ENCODE data around the gene MATK.
A peak's percentile ranks its signal among the peaks of the same experiment; 100 is the strongest.
"Not testable (repeated sequence)": the region's sequence is repeated elsewhere in the genome, so short reads cannot be mapped to it uniquely, and the experiment has no call there.

The MATK gene

DNA sequence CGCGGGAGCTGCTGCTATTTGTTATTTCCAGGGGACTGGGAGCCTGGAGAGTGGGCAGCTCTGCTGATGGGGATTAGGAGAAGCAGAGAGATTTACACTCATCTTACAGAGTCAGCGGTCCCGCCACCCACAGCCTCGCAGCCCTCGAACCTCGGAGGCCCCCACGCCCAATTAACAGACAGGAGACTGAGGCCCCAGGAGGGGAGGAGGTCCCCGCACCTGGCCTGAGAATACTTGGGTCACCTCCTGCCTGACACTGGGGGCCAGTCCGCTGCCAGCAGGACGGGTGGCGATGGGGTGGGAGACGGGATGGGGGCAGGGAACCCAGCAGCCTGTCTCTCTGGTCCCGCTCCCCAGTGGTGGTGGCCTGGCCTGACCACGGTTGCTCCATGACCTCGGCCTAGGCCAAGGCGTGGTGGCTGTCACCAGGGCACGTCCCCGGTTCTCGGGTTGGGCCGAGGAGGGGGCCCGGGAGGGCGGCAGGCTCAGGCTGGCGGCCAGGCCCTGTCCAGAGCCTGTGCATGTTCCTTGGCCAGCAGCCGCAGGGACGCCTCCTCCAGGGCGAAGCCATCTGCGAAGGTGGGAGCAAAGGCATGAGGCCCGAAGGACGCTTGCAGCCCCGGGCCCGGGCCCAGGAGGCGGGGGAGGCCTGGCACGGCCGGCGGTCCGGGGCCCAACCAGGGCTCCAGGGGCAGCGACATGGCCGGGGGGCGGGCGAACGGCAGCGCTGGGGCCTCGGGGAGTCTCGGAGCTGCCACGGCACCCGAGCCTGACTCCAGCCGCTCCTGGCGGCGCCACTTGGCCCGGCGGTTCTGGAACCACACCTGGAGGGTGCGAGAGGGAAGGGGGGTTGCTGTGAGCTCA, 15.8 kb downstream of the MATK start:
- no peak for DNase-seq (ENCODE audit: low spot score)

GRCh38 chr19:3769494-3769893, 16.7 kb downstream of the MATK start:
- no peak for DNase-seq (ENCODE audit: low spot score)

GRCh38 chr19:3768748-3769099, 17.5 kb downstream of the MATK start:
- no peak for DNase-seq (ENCODE audit: low spot score)

DNA sequence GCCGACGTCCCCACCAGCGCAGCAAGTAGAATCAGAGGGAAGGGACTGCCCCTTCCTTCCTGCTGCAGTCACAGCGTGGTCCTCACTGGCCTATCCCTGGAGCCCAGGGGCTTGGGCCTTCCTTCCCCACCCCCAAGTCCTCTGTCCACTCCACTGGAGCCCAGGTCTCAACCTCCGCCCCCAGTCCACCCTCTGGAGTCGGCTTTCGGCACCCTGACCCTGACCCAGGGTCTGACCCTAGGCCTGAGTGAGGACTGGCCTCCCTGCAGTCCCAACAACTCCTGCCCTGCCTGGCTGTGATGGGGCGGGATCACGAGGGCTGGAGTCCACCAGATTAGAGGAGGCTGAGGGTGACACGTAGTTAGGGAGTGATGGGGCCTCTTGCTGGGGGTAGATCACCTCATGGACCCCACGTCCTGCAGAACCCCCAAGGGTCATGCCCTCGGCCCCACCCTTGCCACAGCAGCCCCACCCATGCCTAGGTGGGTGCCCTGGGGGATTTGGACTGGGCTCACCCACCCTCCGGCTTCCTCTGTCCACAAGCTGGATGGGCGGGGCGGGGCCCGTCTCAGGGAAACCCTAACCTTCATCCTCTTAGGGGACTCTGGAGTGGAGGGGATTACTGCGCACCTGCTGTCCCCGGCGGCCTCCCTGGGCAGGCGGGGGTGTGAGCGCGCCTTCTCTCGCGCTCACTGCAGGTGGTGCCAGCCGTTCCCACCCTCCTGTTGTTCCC, 18.0 kb downstream of the MATK start:
- no peak for DNase-seq (ENCODE audit: low spot score)

GRCh38 chr19:3767050-3767449, 19.1 kb downstream of the MATK start:
- no peak for DNase-seq (ENCODE audit: low spot score)

DNA sequence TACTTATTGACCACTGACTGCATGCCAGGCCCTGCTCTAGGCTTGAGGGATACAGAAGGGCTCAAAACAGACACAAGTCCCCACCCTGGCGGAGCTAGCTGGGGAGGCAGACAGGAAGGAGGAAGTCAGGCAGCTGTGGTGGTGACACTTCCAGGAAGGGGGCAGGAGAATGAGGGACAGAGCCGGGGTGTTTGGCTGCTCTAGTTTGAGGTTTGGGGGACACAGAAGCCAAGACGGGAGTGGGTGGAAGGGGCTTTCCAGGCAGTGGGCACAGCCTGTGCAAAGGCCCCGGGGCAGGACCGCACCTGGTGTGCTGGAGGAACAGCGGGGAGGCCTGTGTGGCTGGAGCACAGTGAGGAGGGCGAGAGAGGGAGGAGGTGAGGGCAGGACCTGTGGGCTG, 19.7 kb downstream of the MATK start:
- no peak for DNase-seq (ENCODE audit: low spot score)

- DNase-seq (ENCODE audit: low spot score): not testable (repeated sequence)
Observed at GRCh38 chr19:3765757-3766156, 20.4 kb downstream of the MATK start.

DNA sequence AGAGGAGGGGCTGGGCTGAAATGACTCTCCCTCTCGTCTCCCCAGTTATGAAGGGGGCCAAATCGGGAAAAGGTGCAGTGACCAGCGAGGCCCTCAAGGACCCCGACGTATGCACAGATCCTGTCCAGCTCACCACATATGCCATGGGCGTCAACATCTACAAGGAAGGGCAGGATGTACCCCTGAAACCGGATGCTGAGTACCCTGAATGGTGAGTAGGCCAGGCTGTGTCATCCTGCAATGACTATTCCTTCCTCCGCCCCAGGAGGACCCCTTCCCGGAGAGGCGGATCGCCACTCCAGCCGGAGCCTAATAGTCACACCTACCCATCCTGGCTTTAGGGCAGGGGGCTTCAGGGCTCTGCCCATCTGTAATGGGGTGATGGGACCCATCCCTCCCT, 21.1 kb downstream of the MATK start:
- DNase-seq (ENCODE audit: low spot score): no peak

GRCh38 chr19:3762501-3763459, 23.4 kb downstream of the MATK start, which contains the start of gene MRPL54:
Gene MRPL54 (plus strand): TSS chr19:3762682. CDS start chr19:3762701, 19 bp downstream.
- peak; percentile 100 for DNase-seq (ENCODE audit: low spot score)

DNA sequence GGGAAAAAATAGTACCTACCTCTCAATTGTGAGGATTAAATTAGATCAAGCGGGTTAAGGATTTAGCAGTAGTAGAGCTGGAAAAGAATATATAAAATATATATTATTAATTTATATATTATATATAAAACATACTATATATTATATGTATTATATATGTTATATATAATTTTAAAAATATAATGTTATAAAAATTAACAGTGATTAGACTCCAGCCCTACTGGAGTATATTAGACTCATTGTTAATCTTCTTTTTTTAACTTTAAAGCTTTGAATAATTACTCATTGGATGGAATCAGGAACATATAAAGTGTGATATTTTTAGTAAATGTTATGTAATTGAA, 24.1 kb downstream of the MATK start:
- no peak for DNase-seq (ENCODE audit: low spot score)

DNA sequence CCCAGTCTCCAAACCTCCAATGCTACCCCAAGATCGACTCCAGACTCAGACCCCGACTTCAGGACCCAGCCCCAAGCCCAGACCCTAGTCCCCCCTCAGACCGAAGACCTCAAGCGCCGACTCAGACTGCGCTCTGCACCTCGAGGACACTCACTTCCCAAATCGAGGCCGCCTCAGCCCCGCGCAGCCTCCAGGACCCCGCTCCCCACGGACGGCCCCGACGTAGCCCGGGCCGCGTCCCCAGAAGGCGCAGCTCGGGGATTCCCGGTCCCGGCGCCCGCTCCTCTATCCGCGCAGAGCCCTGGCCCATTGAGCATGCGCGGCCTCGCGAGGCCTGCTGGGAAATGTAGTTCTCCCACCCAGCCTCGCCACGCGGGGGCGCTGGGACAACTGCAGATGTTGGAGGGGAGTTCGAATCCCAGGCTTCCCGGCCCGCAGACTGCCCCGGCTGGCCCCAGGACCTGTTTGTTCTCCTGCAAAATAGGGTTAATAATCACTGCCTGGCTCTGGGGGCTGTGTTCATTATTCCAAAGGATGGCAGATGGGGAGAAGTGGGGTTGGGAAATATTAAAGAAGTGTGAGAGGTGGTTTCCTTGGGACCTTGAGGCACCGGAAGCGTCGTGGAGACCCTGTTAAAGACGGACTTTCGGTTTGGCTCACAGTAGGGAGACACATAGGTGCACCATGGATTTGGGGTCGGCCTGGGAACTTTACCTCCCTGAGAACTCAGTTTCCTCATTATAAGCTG, 24.6 kb downstream of the MATK start, which contains the start of gene APBA3:
Gene APBA3 (minus strand): TSS at position 311 of the 748 bp plus-strand sequence. CDS start 1,428 bp downstream, outside the sequence.
- DNase-seq (ENCODE audit: low spot score): peak; percentile 98

GRCh38 chr19:3760871-3761361, 25.3 kb downstream of the MATK start:
- no peak for DNase-seq (ENCODE audit: low spot score)

DNA sequence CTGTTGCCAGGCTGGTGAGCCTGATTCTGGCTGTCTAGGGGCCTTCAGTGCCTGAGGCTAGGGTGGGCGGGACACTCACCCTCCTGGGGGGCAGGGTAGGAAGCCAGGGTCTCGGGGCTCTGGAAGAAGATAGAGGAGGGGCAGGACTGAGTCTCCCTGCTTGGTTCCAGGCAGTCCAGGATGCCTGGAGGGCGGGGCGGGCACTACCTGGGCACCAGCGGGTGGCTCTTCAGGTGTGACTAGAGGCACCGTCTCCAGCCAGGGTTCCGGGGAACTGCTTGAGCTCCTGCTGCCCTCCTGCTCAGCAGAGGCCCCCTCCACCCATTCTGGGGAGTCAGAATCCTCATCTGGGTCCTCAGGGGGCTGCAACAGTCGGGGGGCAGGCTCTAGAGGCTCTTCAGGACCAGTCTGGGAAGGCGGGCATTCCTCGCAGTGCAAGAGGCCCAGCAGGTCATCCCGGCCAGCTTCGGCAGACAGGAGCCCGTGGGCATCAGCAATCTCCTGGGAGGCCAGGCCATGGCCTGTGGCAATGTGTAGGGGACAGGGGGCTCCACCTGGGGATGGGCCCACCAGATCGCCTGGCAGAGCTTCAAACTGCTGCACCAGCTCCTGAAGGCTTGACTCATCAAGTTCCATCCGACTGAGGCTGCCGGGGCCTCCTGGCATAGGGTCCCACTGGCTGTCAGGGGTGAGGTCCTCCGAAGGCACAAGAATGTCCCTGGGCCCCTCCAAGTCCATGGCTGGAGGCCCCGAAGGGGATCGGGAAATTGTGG, 26.5 kb downstream of the MATK start:
- DNase-seq (ENCODE audit: low spot score): no peak

- DNase-seq (ENCODE audit: low spot score): not testable (repeated sequence)
Observed at GRCh38 chr19:3758297-3758696, 27.9 kb downstream of the MATK start.

- DNase-seq (ENCODE audit: low spot score): not testable (repeated sequence)
Observed at GRCh38 chr19:3757705-3758104, 28.5 kb downstream of the MATK start.

- DNase-seq (ENCODE audit: low spot score): no peak
Observed at GRCh38 chr19:3753631-3754410, 32.4 kb downstream of the MATK start.

DNA sequence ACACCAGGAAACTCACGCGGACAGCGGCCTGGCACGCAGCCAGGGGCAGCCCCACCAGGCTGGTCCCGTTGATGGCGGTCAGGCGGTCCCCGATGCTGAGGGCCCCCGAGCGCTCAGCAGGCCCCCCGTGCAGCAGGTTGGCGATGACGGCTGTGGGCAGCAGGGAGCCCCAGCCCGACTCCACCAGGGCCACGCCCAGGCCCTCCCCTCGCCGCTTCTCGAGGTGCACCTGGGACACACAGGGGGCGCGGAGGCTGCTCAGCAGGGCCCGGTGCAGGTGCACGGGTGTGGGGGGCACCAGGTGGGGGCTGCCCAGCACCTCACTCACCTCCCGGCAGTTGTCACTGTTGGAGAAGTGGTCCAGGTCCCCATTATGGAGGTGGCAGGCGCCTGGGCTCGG, 33.7 kb downstream of the MATK start:
- DNase-seq (ENCODE audit: low spot score): no peak

DNA sequence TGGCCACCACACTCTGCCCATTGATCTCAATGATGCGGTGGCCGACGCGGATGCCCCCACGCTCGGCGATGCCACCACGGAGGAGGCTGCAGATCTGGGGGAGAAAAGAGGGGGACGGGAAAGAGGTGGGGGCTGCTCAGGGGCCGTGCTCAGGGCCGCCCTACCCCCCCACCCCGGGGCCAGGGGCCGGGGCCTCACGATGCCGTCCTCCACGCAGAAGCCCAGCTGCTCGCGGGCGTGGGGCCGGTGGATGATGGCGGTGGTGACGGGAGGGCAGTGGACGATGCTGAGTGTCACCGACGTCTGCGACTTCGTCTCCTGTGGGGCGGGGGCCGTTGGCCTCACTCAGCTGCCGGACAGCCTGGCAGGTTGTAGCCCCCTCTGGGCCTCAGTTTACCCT, 34.9 kb downstream of the MATK start:
- DNase-seq (ENCODE audit: low spot score): no peak

DNA sequence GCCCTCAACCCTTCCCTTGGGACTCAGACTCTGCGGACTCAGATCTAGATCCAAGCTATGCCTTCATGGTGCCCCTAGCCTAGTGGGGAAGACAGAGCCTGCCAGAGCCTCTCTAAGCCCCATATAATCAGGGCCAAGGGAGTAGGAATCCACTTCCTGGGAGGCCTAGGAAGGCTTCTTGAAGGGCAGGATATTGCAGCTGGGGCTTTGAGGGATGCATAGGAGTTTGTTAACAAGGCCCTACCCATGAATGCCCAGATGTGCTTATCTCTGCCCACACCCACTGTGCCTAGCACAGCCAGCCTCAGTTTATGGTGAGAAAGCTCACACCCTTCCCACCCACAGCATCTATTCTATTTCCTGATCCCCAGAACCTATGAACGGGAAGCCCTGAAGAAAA, 36.0 kb downstream of the MATK start:
- no peak for DNase-seq (ENCODE audit: low spot score)

DNA sequence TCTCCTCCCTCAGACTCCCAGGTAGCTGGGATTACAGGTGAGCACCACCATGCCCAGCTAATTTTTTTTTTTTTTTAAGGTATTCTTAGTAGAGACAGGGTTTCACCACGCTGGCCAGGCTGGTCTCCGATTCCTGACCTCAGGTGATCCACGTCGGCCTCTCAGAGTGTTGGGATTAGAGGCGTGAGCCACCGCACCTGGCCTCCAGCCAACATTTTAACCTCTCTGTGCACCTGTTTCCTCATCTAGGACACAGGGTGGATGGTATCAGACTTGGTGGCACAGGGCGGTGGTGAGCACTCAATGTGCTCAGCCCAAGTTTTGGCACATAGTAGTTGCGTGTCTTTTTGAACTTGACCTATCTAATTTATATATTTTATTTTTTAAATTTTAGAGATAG, 37.2 kb downstream of the MATK start:
- no peak for DNase-seq (ENCODE audit: low spot score)
